HEK293 (cell line): ENCODE results near the gene GLB1L2.

Source experiments
- TSHZ1 ChIP-seq: fragments of 450-650 bp; formaldehyde crosslinking; IDR thresholded peaks from 2 replicates; pipeline ENCODE4 v1.5.1; 2016; ENCODE audit warnings: missing biosample characterization, missing genetic modification characterization, borderline replicate concordance
- ZNF132 ChIP-seq: fragments of 450-650 bp; formaldehyde crosslinking; IDR thresholded peaks from 2 replicates; pipeline ENCODE4 v1.5.1; 2017; ENCODE audit warnings: missing biosample characterization, missing genetic modification characterization, borderline replicate concordance
- ZNF416 ChIP-seq: fragments of 450-650 bp; formaldehyde crosslinking; IDR thresholded peaks from 2 replicates; pipeline ENCODE4 v1.5.1; 2016; ENCODE audit warnings: missing biosample characterization, missing genetic modification characterization
- ZNF658 ChIP-seq: fragments of 450-650 bp; formaldehyde crosslinking; IDR thresholded peaks from 2 replicates; pipeline ENCODE4; 2016; ENCODE audit warnings: missing biosample characterization, missing genetic modification characterization
- TF ChIP-seq, protein P1 (sequence below): fragments of 450-650 bp; formaldehyde crosslinking; IDR thresholded peaks from 2 replicates; pipeline ENCODE4 v1.5.1; 2016; ENCODE audit warnings: missing biosample characterization, missing genetic modification characterization

DNA sequence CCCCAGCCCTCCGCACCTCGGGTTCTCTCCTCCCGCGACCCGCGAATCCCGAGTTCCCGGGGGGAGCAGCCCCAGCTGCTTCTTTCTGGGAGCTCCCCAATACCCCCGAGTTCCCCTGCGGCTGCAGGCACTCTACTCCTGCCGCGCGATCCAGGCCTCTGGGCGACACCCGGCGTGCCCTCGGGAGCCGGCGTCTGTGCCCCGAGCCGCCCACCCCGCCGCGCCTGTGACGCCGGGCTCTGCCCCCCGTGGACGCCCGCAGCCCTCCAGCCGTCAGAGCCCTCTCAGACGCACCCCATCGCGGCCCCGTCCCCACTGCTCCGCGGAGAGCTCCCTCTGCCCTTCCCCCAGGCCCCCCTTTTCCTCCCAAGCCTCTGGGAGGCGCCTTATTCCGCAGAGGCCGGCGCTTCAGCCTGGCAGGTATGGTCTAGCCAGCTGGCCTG, 422 bp downstream of the GLB1L2 start:
- TF ChIP-seq, protein P1, sequence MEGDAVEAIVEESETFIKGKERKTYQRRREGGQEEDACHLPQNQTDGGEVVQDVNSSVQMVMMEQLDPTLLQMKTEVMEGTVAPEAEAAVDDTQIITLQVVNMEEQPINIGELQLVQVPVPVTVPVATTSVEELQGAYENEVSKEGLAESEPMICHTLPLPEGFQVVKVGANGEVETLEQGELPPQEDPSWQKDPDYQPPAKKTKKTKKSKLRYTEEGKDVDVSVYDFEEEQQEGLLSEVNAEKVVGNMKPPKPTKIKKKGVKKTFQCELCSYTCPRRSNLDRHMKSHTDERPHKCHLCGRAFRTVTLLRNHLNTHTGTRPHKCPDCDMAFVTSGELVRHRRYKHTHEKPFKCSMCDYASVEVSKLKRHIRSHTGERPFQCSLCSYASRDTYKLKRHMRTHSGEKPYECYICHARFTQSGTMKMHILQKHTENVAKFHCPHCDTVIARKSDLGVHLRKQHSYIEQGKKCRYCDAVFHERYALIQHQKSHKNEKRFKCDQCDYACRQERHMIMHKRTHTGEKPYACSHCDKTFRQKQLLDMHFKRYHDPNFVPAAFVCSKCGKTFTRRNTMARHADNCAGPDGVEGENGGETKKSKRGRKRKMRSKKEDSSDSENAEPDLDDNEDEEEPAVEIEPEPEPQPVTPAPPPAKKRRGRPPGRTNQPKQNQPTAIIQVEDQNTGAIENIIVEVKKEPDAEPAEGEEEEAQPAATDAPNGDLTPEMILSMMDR (tag by site-specific recombination): peak; percentile 43; the same call in 1 of the 2 replicates
- TF ChIP-seq ZNF658 (tag by site-specific recombination) (no peak), ZNF132 (no peak), ZNF416 (tag by site-specific recombination) (no peak), TSHZ1 (tag by site-specific recombination) (no peak)
